ENCODE measurements around the gene FGD4. TPM values are rescaled to one million over a fixed set of nuclear protein-coding genes. Genes with fewer than 3 reads are reported as not detected.
"Not testable (repeated sequence)": the region's sequence is repeated elsewhere in the genome, so short reads cannot be mapped to it uniquely, and the experiment has no call there.

Gene FGD4
- total RNA-seq, 1 donor from 2014 or later = 55.6 TPM

DNA sequence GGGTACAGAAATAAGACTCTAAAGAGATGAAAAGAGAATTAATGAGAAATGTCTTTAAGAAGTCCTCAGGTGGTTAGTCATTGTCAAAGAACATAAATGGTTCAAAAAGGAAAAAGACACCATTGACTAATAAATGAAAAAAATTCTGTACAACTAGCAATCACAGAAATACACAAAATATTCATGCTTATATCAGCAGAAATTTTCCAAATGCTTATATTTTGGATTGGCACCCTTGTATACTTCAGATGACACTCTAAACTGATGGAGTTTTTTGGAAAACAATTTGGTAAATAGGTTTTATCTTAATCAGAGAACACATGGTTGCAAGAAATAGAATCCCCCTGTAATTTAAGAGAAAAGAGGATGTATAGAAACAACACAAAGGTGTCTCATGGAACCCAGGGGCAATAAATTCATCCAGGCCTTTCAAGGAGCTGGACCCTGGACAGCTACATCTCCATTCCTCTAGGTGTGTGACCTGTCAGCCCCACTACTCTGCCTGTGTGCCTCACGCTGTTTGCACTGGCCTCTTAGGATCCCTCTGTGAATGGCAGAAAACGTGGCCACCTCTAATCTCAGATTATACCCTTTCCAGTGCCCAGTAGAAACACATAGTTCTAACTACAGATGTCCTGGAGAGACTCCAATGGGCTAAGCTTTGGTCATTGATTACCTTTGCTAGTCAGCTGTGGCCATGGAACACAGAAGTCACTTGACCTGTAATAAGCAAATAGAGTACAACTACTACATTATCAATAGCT is 110.2 kb downstream of the FGD4 start:
- ATAC-seq (no peak), DNase-seq (no peak)
- Histone ChIP-seq H3K27ac (no peak overlapping the region), H3K36me3 (no peaks in the 10 kb centered on the region), H3K27me3 (ENCODE audit: low read depth) (no peaks in the 10 kb centered on the region), H3K4me1 (peaks cover 34% of the 10 kb centered on the region), H3K9me3 (no peaks in the 10 kb centered on the region), H3K4me3 (no peak overlapping the region)
- intact Hi-C loops (cut with DNase I) = no loop called here
- TF ChIP-seq, protein P1, sequence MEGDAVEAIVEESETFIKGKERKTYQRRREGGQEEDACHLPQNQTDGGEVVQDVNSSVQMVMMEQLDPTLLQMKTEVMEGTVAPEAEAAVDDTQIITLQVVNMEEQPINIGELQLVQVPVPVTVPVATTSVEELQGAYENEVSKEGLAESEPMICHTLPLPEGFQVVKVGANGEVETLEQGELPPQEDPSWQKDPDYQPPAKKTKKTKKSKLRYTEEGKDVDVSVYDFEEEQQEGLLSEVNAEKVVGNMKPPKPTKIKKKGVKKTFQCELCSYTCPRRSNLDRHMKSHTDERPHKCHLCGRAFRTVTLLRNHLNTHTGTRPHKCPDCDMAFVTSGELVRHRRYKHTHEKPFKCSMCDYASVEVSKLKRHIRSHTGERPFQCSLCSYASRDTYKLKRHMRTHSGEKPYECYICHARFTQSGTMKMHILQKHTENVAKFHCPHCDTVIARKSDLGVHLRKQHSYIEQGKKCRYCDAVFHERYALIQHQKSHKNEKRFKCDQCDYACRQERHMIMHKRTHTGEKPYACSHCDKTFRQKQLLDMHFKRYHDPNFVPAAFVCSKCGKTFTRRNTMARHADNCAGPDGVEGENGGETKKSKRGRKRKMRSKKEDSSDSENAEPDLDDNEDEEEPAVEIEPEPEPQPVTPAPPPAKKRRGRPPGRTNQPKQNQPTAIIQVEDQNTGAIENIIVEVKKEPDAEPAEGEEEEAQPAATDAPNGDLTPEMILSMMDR (IDR thresholded peaks at IDR 0.05) = no peak

DNA sequence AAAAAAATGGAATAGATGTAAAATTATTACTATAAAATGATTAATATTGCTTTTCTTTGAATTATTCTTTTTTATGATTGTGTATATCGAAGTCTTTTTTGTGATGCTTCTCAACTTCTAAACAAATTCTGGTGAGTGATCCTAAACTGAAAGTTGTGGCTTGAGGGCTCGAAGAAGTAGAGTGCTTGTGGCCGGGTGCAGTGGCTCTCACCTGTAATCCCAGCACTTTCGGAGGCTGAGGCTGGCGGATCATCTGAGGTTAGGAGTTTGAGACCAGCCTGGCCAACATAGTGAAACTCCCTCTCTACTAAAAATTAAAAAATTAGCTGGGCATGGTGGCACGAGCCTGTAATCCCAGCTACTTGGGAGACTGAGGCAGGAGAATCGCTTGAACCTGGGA is 112.6 kb downstream of the FGD4 start:
- H3K27me3 ChIP-seq (ENCODE audit: low read depth); DNase-seq; ATAC-seq; H3K36me3 ChIP-seq; intact Hi-C loops (cut with DNase I); H3K27ac ChIP-seq; H3K4me3 ChIP-seq; H3K9me3 ChIP-seq: not testable (repeated sequence)
- H3K4me1 ChIP-seq = peaks cover 33% of the 10 kb centered on the region

DNA sequence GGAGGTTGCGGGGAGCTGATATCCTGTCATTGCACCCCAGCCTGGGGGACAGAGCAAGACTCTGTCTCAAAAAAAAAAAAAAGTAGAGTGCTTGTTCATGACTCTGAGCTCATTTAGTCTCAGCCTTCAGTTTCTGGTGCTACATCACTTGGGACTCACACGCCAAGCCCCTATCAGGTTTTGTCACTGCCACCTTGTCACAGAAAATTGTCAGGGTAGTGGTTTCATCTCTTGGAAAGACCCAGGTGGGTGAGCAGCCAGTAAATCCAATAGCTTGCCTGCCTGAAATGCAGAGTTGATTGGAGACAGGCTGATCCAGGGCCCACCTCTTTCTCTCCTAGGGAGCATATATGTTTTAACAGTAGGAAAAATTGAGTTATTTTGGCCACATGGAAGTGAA is 113.0 kb downstream of the FGD4 start:
- Histone ChIP-seq H3K27ac (no peak overlapping the region), H3K4me3 (no peak overlapping the region), H3K27me3 (ENCODE audit: low read depth) (no peaks in the 10 kb centered on the region), H3K9me3 (no peaks in the 10 kb centered on the region), H3K4me1 (peaks cover 33% of the 10 kb centered on the region), H3K36me3 (no peaks in the 10 kb centered on the region)
- no peak for ATAC-seq
- TF ChIP-seq, protein P1 (IDR thresholded peaks at IDR 0.05) = no peak
- DNase-seq = no peak
- intact Hi-C loops (cut with DNase I) = no loop called here

DNA sequence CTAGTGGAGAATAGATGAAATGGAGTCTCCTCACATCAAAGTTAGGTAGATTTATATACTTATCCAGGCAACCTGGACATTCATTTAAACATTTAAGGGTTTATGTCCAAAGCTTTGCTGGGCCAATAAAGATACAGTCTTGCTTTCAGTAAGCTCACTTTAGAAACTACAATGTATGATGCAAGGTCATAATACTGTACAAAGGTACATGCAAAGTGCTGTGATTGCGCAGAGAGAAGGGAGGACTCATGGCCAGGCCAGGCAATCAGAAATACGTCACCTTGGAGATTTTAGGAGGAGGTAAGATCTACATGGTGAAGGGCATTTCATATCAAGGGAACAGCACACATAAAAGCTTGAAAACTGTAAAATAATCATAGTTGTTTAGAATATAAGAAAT is 113.6 kb downstream of the FGD4 start:
- Histone ChIP-seq H3K27ac (no peak overlapping the region), H3K4me3 (no peak overlapping the region), H3K4me1 (peaks cover 29% of the 10 kb centered on the region), H3K36me3 (no peaks in the 10 kb centered on the region), H3K9me3 (no peaks in the 10 kb centered on the region), H3K27me3 (ENCODE audit: low read depth) (no peaks in the 10 kb centered on the region)
- TF ChIP-seq, protein P1 (IDR thresholded peaks at IDR 0.05) = no peak
- ATAC-seq = peak in 1 of 2 donors; percentile 29
- intact Hi-C loops (cut with DNase I) = no loop called here
- DNase-seq = no peak

DNA sequence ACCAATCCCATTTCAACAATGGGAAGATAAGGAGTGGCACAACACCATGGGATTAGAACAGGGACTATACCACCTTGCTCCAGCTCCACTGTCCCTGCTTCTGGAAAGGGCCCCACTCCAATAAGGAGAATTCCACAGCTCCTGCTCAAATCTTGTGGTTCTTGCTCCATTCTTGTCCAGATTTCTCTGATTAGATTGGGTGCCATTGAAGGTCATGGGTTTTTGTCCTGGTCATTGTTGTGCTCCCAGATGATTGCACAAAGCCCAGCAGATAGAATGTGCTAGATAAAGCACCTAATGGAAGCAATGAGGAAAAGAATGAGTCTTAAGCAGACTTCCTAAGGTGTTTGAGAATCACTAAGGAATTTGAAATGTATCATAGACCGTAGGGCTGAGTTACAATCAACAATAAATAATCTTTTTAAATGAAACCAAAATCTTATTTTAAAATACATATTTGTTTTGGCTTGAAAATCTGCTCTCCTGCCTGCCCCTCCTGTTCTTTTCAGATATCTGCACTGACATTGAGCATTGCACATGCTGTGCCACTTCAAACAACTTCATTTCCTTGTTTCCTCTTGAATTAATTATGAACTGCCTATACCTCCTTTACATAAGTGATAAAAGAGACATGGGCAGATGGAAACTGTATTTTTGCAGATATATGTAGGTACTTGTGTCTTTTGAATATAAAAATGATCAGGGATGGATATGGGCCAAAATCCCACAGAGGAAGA is 115.9 kb downstream of the FGD4 start:
- intact Hi-C loops (cut with DNase I) = no loop called here
- peaks cover 21% of the 10 kb centered on the region for H3K4me1 ChIP-seq

More for the DNA sequence above, 115.9 kb downstream of the FGD4 start:
- H3K9me3 ChIP-seq = no peaks in the 10 kb centered on the region
- DNase-seq = no peak
- TF ChIP-seq, protein P1 (IDR thresholded peaks at IDR 0.05) = no peak
- no peaks in the 10 kb centered on the region for H3K36me3 ChIP-seq
- no peak overlapping the region for H3K4me3 ChIP-seq
- peak; percentile 47 to 63 for ATAC-seq
- H3K27ac ChIP-seq = no peak overlapping the region
- H3K27me3 ChIP-seq (ENCODE audit: low read depth) = no peaks in the 10 kb centered on the region
